RPMI7951 (cell line): ENCODE results near the gene KRTAP19-5. TPM values are rescaled to one million over a fixed set of nuclear protein-coding genes. Genes with fewer than 3 reads are reported as not detected.
"Not testable (repeated sequence)": the region's sequence is repeated elsewhere in the genome, so short reads cannot be mapped to it uniquely, and the experiment has no call there.

Experiments used
- DNase-seq: peaks from one replicate; pipeline ENCODE4 v3.0.0-alpha.2; 2012; ENCODE audit warnings: low read depth
- total RNA-seq: library from RNA; depleted of rRNA; stranded (reverse); fragments of >200 nt; shearing (Covaris generic); gene quantifications from 2 replicates; pipeline ENCODE4 v1.2.3, GENCODE V29; 2014; rRNA removed

The KRTAP19-5 gene
- total RNA-seq: not detected in 2 replicates

DNA sequence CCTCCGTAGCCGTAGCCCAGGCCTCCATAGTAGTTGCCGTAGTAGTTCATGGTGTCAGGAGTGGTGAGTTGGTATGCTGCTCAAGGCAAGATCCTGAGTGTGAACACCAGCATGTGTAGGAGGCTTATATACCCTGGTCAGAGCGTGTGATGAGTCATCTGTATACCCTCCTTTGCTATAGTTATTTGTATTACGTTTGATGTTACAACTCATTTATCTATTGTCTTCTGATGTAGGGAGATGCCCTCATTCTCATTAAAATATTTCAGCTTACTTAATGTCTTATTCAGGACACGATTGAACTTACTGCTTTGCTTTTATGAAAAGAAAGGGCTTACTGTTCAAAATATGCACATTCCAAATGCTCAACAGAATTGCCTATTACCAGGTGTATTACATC, at the start of gene KRTAP19-5:
Gene KRTAP19-5 (minus strand): TSS at position 101 of the 400 bp plus-strand sequence. CDS start 51 bp downstream, at position 50.
- DNase-seq: no peak

DNA sequence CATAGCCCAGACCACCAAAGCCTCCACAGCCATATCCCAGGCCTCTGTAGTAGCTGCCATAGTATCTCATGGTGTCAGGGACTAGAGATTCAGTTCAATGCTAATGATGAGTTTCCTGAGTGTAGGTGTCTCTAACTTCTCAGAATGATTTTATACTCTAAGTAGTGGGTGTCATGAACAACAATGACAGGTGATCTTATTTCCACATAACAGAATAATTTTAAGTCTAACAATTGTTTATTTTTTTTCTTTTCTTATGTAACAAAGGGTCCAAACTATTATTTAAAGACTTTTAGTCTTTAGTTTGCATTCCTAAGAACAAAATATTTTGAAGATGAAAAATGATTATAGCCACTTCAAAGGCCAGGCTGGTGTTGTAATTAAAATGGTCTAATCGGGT, 39.8 kb upstream of the KRTAP19-5 start, which contains the start of gene KRTAP19-6:
Gene KRTAP19-6 (minus strand): TSS at position 101 of the 400 bp plus-strand sequence. CDS start 31 bp downstream, at position 70.
- DNase-seq: no peak

DNA sequence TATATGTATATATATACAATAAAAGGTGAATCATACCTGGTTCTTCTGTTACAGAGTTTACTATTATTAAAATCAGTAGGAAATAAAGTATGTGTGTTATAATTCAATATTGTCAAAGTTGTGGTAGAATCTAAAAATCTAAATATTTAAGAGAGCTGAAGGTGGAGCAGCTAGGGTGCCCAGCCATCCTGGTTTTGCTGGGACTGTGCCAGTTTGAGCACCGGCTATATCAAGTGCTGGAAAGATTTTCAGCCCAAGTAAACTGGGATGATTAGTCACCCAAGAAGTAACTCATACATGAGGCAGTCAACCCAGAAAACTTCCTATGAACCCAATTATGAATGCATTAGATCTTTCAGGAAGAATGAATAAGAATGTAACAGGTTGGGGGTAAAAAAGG, 16.9 kb upstream of the KRTAP19-5 start:
- DNase-seq: no peak

DNA sequence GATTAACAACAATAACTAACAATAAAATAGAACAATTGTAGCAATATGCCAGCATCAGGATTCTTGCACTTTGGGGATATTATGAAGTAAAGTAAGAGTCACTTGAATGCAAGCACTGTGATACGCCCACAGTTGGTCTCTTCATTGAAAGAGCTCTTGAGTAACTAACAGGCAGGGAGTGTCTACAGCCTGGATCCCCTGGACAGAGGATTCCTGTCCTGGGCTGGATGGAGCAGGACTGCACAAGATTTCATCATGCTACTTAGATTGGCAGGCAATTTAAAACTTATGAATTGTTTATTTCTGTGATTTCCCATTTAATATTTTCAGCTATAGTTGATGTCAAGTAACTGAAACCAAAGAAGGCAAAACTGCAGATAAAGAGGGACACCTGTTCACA, 13.7 kb upstream of the KRTAP19-5 start:
- no peak for DNase-seq

DNA sequence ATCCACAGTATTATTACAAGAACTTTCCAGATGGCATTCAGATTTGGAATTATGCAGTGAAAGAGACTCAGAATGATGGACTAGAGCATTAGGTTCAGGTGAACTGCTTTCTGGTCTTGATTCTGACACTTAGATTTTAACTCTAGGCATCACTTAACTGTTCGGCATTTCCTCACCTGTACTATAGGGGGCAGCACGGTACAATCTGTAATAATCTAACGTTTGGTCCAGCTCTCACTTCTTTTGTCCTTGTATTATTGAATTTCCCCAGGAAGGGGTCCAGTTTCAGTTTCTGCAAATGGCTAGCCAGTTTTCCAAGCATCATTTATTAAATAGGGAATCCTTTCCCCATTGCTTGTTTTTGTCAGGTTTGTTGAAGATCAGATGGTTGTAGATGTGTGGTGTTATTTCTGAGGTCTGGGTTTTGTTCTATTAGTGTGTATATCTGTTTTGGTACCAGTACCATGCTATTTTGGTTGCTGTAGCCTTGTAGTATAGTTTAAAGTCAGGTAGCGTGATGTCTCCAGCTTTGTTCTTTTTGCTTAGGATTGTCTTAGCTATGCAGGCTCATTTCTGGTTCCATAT, 3.8 kb upstream of the KRTAP19-5 start:
- DNase-seq: not testable (repeated sequence)

DNA sequence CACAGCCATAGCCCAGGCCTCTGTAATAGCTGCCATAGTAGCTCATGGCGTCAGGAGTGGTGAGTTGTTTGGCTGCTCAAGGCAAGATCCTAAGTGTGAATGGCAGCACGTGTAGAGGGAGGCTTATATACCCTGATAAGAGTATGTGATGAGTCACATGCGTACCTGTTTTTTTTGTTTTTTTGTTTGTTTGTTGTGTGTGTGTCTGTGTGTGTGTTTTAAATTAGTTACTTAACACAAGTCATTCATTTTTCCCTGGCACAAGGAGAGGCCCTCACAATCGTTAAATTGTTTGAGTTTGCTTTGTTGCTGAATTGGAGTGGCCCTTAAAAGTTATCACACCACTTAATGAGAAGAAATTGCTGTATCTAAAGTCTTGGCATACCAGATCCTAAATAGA, 4.9 kb downstream of the KRTAP19-5 start, which contains the start of gene KRTAP19-4:
Gene KRTAP19-4 (minus strand): TSS at position 101 of the 400 bp plus-strand sequence. CDS start 55 bp downstream, at position 46.
- DNase-seq: no peak

DNA sequence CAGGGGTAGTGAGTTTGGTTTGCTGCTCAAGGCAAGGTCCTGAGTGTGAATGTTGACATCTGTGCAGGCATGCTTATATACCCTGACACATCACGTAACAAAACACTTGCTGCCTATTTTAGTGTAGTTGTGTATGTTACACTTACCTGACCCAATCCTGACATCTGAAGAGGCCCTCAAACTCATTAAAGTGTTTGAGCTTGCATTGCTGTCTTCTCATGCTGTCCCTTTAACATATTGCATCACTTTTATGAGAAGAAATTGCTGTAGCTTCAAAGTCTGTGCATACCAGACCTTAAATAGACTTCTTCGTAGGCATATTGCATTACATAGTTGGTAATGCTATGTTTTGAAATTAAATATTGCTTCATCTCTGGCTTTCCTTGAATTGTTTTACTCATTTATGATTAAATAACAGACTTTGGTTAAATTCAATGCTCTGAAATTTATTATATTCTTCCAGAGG, 9.9 kb downstream of the KRTAP19-5 start, which contains the start of gene KRTAP19-3:
Gene KRTAP19-3 (minus strand): TSS at position 51 of the 466 bp plus-strand sequence. CDS start 56 bp downstream, outside the sequence.
- DNase-seq: no peak

DNA sequence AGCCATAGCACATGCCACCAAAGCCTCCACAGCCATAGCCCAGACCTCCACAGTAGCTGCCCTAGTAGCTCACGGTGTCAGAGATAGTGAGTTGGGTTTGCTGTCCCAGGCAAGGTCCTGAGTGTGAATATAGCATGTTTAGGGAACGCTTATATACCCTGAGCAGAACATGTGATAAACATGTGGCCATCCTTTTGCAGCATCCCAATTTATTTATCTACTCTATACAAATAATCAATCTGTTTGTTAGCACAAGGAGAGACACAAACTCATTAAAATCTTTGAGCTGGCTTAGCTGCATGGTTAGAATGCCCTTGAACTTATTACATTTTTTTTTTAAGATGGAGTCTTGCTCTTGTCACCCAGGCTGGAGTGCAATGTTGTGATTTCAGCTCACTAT, 14.6 kb downstream of the KRTAP19-5 start, which contains the start of gene KRTAP19-2:
Gene KRTAP19-2 (minus strand): TSS at position 101 of the 400 bp plus-strand sequence. CDS start 88 bp downstream, at position 13.
- no peak for DNase-seq

DNA sequence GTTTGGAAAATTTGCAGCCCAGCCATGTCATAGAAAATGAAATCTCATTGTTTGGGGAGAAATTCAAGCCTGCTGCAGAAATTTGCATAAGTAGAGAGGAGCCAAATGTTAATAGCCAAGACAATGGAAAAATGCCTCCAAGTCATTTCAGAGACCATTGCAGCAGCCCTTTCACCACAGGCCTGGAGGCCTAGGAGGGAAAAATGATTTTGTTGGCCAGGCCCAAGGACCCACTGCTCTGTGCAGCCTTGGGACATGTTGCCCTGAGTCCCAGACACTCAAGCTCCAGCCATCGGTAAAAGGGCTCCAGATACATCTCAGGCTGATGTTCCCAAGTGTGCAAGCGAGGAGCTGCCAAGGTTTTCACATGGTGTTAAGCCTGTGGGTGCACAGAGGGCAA, 15.8 kb downstream of the KRTAP19-5 start:
- no peak for DNase-seq

DNA sequence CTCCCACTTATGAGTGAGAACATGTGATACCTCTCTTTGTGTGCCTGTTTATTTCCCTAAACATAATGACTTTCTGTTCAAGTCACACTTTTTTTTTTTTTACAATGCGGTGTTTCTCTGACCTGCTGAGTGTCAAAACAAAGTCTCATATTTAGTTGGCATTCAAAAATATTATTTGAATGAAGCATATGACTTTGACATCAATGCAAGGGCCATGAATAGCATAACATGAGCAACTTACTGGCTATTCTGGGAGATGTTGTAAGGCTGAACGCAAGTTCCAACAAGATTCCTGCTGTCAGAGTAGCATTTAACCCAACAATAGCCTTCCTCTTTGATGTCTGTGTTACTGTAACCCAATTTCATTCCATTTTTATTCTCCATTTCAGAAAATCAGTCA, 19.8 kb downstream of the KRTAP19-5 start:
- DNase-seq: no peak

DNA sequence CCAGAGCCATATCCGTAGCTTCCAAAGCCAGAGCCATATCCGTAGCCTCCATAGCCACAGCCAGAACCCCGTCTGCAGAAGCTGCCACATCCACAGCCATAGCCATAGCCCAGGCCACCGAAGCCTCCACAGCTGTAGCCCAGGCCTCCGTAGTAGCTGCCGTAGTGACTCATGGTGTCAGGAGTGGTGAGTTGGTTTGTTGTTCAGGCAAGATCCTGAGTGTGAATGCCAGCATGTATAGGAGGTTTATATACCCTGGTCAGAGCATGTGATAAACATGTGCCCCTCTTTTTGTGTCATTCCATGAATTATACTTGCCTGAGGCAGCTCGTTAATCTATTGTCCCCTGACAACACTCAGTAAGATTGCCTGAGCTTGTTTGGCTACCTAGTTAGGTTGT, 21.8 kb downstream of the KRTAP19-5 start, which contains the start of gene KRTAP19-1:
Gene KRTAP19-1 (minus strand): TSS at position 223 of the 400 bp plus-strand sequence. CDS start 50 bp downstream, at position 173.
- DNase-seq: no peak

DNA sequence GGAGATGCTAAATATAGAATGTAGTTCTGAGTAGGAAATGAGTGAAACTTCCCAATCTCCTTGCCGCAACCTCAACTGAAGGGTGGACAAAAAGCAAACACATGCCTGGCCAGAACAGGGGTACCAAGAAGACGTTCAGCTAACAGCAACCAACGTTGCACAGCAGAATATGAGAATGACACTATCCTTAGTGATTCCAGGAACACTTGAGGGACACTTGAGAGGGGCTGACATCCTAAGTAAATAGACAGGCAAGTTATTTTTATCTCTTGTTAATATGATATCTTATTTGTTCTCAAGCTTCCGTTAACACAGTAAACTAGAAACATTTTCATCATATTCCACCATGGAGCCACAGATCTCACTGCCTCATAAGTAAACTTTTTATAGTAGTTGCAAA, 22.7 kb downstream of the KRTAP19-5 start:
- DNase-seq: no peak

DNA sequence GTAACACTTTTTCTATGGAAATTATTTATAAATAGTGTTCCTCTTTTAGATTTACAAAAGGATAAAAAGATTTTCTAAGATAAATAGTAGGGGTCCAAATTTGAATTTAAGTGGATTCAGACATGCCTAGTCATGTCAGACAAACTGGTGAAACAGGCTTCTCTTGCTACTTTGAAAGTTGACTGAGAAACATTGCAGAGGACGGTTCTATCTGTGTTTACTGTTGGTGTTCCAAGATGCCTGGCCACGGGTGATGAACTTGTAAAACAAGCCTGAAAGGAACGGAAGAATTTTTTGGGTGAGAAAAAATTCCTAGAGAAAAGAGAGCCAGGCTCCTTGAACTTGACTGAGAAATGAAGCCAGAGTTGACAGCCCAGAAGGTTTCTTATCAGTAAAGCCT, 23.9 kb downstream of the KRTAP19-5 start:
- DNase-seq: no peak

DNA sequence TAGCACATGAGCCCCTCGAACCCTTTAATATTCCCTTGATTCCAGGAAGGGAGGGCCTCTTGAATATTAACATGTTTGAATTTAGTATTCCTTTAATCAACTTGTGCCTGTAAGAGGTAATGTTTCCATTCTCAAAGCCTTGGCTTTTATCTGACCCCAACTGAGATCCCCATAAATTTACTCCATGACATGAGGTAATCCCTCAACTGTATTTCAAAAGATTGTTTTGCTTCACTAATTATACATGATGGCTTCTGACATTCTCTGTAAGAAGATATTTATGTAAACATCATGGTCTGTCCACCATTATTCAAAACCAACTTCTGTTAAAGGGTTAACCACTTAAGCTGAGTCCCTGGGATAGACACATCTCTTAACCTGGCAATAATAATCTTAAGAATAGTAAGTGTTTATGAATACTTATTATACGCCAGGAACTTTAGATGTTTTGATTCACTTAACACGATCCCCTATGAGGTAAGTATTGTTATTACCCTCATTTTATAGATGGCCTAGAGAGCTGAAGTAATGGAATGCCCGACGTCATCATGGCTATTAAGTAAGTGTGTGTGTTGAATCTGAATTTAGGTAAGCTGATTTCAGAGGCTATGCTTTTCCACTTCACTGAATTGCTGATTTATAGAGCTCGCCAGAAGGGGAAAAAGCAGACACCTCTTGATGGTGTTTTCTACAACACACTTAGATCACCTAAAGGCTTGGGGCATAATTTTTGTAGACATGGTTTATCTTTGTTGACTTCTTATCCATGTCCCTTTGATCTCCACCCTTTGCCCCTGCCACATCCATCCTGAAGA, 32.8 kb downstream of the KRTAP19-5 start:
- no peak for DNase-seq

DNA sequence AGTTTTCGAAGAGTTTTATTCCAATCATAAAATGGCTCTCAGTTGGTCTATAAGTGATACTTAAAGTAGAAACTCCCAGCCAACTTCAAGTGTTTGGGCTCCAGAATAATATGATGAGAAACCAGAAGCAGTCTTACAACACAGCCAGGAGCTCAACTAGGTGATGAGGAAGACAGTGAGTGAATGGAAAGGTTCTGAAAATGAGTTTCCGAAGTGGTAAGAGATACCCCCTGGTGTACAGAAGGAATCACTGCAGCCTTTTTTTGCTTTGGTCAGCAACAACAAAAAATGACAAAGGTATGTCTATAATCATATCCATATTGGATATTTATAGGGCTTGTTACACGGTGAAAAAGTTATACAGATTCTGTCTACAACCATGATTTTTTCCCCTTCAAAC, 38.2 kb downstream of the KRTAP19-5 start:
- no peak for DNase-seq

Other genes with a start within 250 kb of the KRTAP19-5 start
- gene KRTAP24-1, start 219.2 kb downstream of the KRTAP19-5 start, total RNA-seq: not detected in 2 replicates
- gene KRTAP25-1, start 212.6 kb downstream of the KRTAP19-5 start, total RNA-seq: not detected in 2 replicates
- not detected in 2 replicates for gene KRTAP26-1, start 181.8 kb downstream of the KRTAP19-5 start, total RNA-seq
- gene KRTAP27-1, start 164.4 kb downstream of the KRTAP19-5 start, total RNA-seq: not detected in 2 replicates
- not detected in 2 replicates for gene KRTAP23-1, start 153.5 kb downstream of the KRTAP19-5 start, total RNA-seq
- not detected in 2 replicates for gene KRTAP13-2, start 129.9 kb downstream of the KRTAP19-5 start, total RNA-seq
- not detected in 2 replicates for gene KRTAP13-1, start 106.1 kb downstream of the KRTAP19-5 start, total RNA-seq
- not detected in 2 replicates for gene KRTAP13-3, start 76.2 kb downstream of the KRTAP19-5 start, total RNA-seq
- not detected in 2 replicates for gene KRTAP13-4, start 71.9 kb downstream of the KRTAP19-5 start, total RNA-seq
- gene KRTAP15-1, start 61.9 kb downstream of the KRTAP19-5 start, total RNA-seq: not detected in 2 replicates
- not detected in 2 replicates for gene KRTAP19-1, start 21.8 kb downstream of the KRTAP19-5 start, total RNA-seq
- not detected in 2 replicates for gene KRTAP19-2, start 14.7 kb downstream of the KRTAP19-5 start, total RNA-seq
- not detected in 2 replicates for gene KRTAP19-3, start 10.1 kb downstream of the KRTAP19-5 start, total RNA-seq
- not detected in 2 replicates for gene KRTAP19-4, start 5.0 kb downstream of the KRTAP19-5 start, total RNA-seq
- gene KRTAP19-6, start 39.7 kb upstream of the KRTAP19-5 start, total RNA-seq: not detected in 2 replicates
- gene KRTAP19-7, start 59.2 kb upstream of the KRTAP19-5 start, total RNA-seq: not detected in 2 replicates
- gene KRTAP22-2, start 88.3 kb upstream of the KRTAP19-5 start, total RNA-seq: not detected in 2 replicates
- gene KRTAP6-3, start 90.3 kb upstream of the KRTAP19-5 start, total RNA-seq: not detected in 2 replicates
- gene KRTAP6-2, start 96.8 kb upstream of the KRTAP19-5 start, total RNA-seq: not detected in 2 replicates
- not detected in 2 replicates for gene KRTAP22-1, start 98.9 kb upstream of the KRTAP19-5 start, total RNA-seq
- not detected in 2 replicates for gene KRTAP6-1, start 111.8 kb upstream of the KRTAP19-5 start, total RNA-seq
- not detected in 2 replicates for gene KRTAP20-1, start 114.3 kb upstream of the KRTAP19-5 start, total RNA-seq
- gene KRTAP20-4, start 118.5 kb upstream of the KRTAP19-5 start, total RNA-seq: not detected in 2 replicates
- not detected in 2 replicates for gene KRTAP20-2, start 133.1 kb upstream of the KRTAP19-5 start, total RNA-seq
- not detected in 2 replicates for gene KRTAP20-3, start 140.7 kb upstream of the KRTAP19-5 start, total RNA-seq
- gene KRTAP21-3, start 216.6 kb upstream of the KRTAP19-5 start, total RNA-seq: not detected in 2 replicates
- gene KRTAP21-2, start 245.1 kb upstream of the KRTAP19-5 start, total RNA-seq: not detected in 2 replicates